Measurements from ENCODE around the gene SHKBP1. TPM values are rescaled to one million over a fixed set of nuclear protein-coding genes. Genes with fewer than 3 reads are reported as not detected.

SHKBP1 gene
- total RNA-seq, 1 donor from 2014 or later: 166 TPM

DNA sequence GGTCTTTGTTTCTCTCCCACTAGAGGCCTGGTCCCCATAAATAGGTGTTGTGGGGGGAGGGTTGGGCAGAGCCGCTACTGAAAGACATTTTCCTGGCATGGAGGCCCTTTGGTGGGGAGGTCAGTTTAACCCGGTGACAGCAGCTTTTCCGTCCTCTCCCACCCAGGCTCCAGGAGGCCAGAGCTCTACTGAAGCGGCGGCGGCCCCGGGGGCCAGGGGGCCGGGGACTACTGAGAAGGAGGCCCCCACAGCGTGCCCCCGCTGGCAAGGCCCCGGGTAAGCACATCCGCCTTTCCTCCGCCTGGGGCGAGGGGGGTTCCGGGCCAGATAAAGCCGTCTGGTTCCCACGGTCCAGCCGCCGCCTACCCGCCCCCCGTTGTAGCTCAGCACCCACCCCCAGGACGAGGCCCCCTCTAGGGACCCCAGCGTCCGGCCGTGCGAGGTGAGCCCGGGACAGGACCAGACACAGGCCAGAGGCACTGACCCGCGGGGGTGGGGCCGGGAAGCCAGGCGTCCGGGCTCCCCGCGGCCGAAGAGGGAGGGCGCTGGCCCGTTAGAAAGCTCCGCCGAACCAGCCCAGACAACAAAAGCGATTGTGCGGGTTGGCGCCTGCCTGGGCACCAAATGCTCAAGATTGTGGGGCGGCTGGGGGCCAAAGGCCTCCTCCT is 23.4 kb downstream of the SHKBP1 start:
- intact Hi-C loops (cut with micrococcal nuclease): loop anchor here (1.0 to 10.0 kb wide), 3 partner anchors 59 to 755 kb away; partner anchors contain the start of gene FBL

DNA sequence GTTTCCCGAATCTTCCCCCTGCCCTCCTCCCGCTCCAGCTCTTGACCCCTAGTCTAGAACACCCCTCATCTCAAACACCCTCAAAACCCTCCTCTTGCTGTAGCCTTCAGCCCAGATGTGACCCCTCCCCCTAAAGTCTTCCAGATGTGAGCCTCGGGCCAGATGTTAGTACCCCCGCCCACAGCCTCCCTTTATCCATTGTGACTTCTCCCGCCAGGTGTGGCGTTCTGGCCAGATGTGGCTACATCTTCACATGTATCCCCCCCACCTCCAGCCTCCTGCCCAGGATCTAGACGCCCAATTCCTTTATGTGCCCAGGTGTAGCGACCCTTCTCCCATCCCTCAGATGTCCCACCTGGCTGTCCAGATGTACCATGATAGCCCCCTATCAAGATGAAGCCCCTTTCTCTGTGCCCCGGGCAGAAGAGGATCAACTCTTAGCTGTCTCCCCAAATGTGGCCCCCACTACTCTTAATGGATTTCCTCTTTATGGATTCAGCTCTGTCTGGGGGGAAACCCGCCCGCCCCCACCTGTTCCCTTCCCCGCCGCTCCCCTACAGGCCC is 24.0 kb downstream of the SHKBP1 start:
- intact Hi-C loops (cut with micrococcal nuclease): loop anchor here (5.0 to 10.0 kb wide), 2 partner anchors 463 to 756 kb away; partner anchors contain the start of gene FBL

DNA sequence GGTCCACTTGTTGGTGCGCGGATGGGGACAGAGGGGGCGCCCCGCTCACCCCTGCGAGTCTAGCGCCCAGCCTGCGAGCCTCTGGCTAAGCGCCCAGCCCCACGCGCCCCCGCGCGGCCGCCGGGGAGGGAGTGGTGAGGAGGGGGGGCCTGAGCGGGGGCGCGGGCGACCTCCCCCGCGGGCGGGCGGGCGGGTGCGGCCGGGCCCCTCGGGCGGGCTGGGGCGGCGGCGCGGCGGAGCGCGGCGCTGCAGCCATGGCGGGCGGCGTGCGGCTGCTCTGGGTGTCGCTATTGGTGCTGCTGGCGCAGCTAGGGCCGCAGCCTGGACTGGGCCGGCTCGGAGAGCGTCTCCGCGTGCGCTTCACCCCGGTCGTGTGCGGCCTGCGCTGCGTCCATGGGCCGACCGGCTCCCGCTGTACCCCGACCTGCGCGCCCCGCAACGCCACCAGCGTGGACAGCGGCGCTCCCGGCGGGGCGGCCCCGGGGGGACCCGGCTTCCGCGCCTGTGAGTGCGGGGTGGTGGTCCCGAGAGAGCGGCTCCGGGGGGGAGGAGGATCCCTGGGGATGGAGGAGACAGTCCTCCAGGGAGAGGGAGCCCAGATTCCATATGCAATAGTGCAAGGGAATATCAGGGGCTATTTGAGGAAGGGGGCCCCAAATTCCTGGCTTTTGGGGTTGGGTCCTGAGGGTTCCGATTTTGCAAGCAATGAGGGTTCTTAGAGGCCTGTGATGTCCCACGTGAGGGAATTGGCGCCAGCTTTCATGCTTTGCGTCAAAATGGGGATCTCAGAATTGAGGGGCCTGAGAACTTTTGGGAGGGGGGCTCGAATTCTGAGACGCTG is 24.7 kb downstream of the SHKBP1 start, which contains the start of gene LTBP4:
LTBP4 (plus strand) TSS at position 236 of the 841 bp plus-strand sequence; CDS start at position 255, 19 bp downstream.
- intact Hi-C loops (cut with micrococcal nuclease): loop anchor here (5.0 to 10.0 kb wide), 2 partner anchors 464 to 757 kb away; partner anchors contain the start of gene FBL

DNA sequence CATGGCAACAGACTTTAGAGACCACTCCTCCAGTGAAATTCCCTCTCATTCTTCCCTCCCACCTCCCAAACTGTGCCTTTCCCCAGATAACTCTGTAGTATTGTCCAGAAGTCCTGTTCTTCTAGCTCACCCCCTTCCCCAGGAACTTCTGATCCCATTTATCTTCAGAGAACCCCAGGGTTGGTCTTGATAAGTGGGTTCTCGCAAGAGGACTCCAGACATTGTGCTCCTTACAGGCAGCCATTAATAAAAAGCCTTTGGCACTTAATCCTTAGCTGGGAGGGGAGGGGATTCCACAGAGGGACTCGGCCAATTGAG is 26.4 kb downstream of the SHKBP1 start:
- intact Hi-C loops (cut with micrococcal nuclease): loop anchor here (5.0 to 10.0 kb wide), 2 partner anchors 466 to 758 kb away; partner anchors contain the start of gene FBL

DNA sequence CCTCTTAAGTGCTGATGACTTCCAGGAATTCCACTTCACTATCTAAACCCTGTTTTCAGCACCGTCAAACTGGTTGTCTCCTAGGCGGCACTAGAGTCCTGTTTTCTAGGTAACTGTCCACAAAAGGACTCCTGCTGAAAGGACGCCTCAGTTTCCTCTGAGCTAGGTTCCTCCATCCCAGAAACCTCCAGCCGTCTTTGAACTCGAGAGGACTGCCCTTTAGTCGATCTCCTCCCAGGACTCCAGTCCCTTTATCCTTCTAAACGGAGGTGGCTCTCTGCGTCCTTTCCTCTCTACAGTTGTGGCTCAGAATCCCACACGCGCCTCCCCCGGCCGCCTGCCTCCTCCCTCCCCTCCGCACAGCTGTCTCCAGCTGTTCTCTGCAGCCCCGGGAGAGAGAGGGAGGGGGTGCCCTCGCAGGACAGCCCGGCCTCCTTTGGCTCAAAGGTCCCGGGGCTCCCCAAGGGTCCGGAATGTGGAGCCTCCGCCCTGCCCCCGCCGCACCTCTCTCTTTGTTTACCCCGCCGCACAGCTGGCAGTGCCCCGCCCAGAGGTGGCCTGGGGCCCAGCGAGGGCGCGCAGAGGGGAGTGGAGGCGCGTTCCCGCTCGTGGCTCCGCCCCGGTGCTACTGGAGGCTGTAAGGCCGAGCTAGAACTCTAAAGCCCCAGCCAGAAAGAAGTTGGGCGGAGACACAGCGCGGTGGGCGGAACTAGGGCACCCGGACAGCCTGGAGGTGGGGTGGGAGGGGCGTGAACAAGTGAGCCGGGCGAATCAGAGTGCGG is 26.9 kb downstream of the SHKBP1 start:
- intact Hi-C loops (cut with micrococcal nuclease): loop anchor here (1.0 to 10.0 kb wide), 16 partner anchors 10 to 759 kb away; partner anchors contain the start of genes AKT2, BLVRB, C19orf47 and EGLN2

DNA sequence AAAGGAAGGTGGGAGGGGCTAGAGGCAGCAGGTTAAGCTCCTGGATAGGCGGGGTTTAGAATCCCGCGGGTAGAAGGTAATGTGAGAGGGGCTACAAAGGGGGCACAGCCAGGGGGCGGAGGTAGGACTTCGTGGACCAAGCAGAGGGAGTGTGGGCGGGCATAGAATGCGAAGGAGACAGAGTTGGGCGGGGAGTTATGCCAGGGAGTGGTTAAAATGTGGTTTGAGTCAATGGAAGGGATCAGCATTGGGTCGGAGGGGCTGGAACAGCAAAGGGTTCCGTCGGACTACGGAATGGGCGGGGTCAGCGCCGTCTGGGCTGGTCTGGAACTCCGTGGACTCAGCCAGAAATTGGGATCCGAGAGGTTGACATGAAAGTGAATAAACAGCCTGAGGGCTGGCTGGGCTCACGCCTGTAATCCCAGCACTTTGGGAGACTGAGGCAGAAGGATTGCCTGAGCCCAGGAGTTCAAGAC is 27.5 kb downstream of the SHKBP1 start:
- intact Hi-C loops (cut with micrococcal nuclease): loop anchor here (1.0 to 10.0 kb wide), 16 partner anchors 9 to 759 kb away; partner anchors contain the start of genes AKT2, BLVRB, C19orf47 and EGLN2

DNA sequence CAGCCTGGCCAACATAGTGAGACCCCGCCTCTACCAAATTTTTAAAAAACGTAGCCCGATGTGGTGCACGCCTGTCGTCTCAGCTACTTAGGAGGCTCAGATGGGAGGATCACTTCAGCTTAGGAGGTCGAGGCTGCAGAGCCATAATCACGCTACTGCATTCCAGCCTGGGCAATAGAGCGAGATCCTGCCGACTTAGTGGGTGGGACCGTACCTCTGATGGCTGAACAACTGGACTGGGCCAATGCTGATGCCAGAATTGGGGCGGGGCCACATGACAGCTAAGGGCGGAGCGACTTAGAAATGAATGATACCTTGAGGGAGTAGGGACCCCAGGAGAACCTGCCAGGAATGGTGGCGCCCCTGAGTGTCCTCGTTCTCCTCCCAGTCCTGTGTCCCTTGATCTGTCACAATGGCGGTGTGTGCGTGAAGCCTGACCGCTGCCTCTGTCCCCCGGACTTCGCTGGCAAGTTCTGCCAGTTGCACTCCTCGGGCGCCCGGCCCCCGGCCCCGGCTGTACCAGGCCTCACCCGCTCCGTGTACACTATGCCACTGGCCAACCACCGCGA is 28.1 kb downstream of the SHKBP1 start:
- intact Hi-C loops (cut with micrococcal nuclease): loop anchor here (1.0 to 10.0 kb wide), 17 partner anchors 9 to 760 kb away; partner anchors contain the start of genes AKT2, BLVRB, C19orf47 and EGLN2

DNA sequence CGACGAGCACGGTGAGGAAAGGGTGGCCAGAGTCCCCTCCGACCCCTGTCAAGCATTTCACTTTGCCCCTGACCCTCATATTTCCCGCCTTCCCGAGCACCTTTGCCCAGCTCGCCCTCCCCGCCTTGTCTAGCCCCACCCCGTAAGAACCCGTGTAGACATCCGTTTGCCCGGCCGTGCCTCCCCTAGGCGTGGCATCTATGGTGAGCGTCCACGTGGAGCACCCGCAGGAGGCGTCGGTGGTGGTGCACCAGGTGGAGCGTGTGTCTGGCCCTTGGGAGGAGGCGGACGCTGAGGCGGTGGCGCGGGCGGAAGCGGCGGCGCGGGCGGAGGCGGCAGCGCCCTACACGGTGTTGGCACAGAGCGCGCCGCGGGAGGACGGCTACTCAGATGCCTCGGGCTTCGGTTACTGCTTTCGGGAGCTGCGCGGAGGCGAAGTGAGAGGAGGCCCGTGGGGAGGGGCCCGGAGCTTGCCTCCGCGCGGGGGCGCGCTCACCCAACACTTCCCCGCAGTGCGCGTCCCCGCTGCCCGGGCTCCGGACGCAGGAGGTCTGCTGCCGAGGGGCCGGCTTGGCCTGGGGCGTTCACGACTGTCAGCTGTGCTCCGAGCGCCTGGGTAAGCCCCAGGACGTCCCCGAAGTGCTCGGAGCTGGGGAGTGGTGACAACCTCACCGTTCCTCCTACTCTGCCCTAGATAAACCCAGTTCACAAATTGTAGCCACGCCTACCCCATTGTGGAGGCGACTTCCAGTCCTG is 28.7 kb downstream of the SHKBP1 start:
- intact Hi-C loops (cut with micrococcal nuclease): loop anchor here (1.0 to 10.0 kb wide), 11 partner anchors 29 to 761 kb away; partner anchors contain the start of genes C19orf47, EGLN2, FBL and NUMBL

DNA sequence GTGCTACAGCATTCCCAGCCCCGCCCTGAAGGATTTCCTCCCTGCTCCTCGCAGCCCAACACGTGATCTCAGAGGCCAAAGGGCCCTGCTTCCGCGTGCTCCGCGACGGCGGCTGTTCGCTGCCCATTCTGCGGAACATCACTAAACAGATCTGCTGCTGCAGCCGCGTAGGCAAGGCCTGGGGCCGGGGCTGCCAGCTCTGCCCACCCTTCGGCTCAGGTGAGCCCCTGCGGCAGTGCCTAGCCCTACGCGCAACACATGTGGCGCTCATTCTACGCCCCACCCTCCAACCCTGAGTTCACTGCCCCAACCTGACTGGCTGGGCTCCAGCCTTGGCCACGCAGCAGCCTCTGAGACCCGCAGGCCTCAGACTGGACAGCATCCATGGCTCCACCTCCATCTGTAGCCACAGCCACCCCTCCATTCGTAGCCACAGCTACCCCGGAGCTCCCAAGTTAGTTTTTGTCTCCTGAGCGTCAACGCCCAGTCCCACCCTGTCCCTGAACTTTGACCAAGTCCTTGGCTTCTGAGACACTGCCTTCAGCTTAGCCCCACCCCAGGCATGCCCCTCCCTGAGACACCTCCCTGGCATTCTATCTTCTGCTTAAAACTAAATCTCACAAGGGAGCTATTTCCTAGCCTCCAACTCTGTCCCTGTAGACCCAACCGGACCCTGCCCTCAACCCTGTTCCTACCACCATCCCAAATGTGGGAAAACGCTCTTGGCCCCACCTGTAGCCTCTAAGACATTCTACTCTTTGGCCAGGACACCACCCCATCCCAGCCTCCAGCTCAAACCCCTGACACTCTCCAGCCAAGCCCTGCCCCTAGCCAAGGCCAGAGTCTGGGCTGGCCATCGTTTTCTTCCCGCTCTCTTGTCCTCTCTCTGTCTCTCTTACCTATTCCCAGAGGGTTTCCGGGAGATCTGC is 30.9 kb downstream of the SHKBP1 start:
- intact Hi-C loops (cut with micrococcal nuclease): loop anchor here (10.0 kb wide), 1 partner anchor 763 kb away; the partner anchor contains the start of gene FBL

DNA sequence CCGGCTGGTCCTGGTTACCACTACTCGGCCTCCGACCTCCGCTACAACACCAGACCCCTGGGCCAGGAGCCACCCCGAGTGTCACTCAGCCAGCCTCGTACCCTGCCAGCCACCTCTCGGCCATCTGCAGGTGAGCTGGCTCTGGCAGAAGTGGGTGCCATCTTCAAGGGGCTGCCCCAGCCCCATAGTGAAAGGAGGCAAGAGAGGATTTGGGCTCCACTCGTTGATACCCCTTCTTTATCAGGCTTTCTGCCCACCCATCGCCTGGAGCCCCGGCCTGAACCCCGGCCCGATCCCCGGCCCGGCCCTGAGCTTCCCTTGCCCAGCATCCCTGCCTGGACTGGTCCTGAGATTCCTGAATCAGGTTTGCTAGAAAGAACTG is 31.6 kb downstream of the SHKBP1 start:
- intact Hi-C loops (cut with micrococcal nuclease): loop anchor here (10.0 kb wide), 1 partner anchor 763 kb away; the partner anchor contains the start of gene FBL

DNA sequence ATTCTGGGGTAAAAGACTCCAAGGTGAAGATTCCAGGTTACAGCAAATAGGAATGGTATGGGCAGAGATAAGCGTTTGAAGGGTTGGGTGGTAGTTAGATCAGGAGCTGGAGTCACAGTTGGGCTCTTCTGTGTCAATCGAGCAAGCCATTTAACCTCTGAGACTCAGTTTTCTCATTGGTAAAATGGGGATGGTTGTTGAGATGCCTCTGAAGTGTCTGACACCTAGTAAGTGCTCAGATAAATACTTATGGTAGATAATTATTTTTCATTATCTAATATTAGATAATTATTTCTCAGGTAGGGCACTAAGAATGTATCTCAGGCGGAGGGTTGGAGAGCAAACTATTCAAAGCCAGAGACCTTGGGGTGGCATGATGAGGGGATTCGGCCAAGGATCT is 32.3 kb downstream of the SHKBP1 start:
- intact Hi-C loops (cut with micrococcal nuclease): loop anchor here (10.0 kb wide), 1 partner anchor 764 kb away; the partner anchor contains the start of gene FBL

DNA sequence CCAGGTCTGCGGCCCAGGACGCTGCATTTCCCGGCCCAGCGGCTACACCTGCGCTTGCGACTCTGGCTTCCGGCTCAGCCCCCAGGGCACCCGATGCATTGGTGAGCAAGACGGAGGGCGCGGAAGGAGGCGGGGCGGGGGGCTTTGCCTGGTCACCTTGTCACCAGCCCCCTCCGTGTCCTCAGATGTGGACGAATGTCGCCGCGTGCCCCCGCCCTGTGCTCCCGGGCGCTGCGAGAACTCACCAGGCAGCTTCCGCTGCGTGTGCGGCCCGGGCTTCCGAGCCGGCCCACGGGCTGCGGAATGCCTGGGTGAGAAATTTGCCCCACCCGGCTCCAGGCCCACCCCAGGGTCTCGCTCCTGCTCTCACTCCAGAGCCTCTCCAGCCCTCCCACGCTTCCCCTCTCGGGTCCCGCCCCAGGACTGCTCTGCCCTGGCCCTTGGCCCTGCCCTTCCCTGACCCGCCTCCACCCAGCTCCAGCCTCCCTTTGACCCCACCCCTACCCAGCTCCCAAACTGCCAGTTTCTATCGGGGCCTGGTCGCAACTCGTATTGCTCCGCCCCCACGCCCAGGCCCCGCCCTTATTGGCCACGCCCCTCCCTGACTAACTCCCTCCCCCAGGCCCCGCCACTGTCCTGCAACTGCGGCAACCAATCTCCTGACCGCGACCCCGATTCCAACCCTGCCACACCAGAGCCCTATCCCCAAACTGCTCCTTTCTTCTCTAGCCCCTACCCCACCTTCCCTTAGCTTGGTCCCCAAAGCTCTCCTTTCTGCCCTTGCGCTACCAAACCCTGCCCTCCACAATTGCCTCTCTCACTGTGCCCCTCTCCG is 33.1 kb downstream of the SHKBP1 start:
- intact Hi-C loops (cut with micrococcal nuclease): loop anchor here (1.0 to 10.0 kb wide), 5 partner anchors 39 to 765 kb away; partner anchors contain the start of genes FBL and RAB4B

DNA sequence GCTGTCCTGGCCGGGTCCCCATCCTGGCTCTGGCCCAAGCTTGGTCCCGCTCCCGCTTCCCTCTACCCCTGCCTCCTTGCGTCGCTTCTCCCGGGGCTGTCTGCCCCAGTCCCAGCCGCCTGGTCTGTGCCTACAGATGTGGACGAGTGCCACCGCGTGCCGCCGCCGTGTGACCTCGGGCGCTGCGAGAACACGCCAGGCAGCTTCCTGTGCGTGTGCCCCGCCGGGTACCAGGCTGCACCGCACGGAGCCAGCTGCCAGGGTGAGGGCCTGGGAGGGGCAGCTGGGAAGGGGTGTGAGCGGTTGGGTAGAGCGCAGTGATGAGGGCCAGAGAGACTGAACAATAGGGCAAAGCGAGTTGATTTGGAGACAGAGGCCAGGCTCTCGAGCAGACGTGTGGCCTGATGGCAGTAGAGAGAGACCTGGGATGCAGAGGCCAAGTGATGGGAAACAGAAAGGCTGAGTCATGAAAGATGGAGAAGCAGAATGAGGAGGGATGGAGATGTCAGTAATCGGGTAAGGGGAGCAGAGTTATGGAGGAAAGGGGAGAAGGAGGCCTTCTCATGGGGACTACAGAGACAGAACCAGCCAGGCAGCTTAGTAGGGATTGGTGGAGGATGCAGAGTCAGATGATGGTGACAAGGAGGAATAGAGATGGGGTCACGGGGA is 33.9 kb downstream of the SHKBP1 start:
- intact Hi-C loops (cut with micrococcal nuclease): loop anchor here (1.0 kb wide), 4 partner anchors 40 to 188 kb away; partner anchors contain the start of gene RAB4B

DNA sequence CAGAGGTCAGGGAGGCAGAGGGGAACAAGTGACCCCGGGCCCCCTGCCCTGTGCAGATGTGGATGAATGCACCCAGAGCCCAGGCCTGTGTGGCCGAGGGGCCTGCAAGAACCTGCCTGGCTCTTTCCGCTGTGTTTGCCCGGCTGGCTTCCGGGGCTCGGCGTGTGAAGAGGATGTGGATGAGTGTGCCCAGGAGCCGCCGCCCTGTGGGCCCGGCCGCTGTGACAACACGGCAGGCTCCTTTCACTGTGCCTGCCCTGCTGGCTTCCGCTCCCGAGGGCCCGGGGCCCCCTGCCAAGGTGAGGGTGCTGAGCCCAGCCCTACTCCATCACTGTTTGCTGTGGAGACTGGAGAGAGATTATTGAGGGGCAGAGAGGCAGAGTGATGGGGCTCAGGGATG is 34.4 kb downstream of the SHKBP1 start:
- intact Hi-C loops (cut with micrococcal nuclease): no loop called here

DNA sequence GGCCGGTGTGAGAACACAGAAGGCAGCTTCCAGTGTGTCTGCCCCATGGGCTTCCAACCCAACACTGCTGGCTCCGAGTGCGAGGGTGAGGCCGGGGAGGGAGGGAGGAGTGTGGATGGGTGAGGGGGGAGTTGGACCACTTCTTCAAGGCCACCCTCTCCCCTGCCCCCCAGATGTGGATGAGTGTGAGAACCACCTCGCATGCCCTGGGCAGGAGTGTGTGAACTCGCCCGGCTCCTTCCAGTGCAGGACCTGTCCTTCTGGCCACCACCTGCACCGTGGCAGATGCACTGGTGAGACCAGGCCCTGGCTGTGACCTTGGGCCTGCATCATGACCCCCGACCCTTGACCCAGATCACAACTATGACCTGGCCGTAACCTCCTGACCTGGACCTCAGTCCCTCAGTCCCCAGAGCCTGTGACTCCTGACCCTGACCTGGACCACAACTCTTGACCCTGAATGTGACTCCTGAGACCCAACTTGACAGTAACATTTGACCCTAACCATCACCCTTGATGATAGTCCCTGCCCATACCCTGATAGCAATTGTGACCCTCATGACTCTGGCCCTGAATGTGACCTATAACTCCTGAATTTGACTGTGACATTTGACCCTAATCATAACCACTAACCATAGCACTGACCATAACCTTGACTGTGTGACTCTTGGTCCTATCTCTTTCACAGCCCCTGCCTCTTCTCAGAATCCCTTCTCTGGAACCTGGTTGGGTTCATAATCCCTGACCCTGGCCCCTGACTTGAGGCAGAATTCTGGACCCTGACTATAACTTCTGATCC is 35.4 kb downstream of the SHKBP1 start:
- intact Hi-C loops (cut with micrococcal nuclease): no loop called here
